ENCODE measurements around the gene EYA2.
"Not testable (repeated sequence)": the region's sequence is repeated elsewhere in the genome, so short reads cannot be mapped to it uniquely, and the experiment has no call there.

EYA2 gene

GRCh38 chr20:46932439-46932838, 37.8 kb downstream of the EYA2 start:
- not testable (repeated sequence) for DNase-seq (ENCODE audit: low spot score)

DNA sequence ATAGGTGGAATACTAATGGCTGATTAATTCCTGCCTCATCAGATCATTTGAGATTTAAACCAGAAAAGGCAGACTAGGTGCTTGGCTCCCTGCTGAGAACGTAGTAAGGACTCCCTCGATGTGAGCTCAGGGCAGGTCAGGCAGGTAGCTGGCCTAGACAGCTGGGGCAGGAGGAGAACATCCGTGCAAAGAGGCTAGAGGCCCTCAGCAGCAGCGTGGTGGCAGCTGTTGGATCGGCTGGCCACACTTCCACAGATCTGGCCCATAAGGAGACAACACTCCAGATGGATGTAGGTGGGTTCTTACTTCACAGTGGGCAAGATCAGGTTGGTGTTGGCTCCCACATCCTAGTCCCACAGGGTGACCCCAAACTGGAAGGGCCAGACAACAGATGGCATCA, 38.5 kb downstream of the EYA2 start:
- no peak for DNase-seq (ENCODE audit: low spot score)

DNA sequence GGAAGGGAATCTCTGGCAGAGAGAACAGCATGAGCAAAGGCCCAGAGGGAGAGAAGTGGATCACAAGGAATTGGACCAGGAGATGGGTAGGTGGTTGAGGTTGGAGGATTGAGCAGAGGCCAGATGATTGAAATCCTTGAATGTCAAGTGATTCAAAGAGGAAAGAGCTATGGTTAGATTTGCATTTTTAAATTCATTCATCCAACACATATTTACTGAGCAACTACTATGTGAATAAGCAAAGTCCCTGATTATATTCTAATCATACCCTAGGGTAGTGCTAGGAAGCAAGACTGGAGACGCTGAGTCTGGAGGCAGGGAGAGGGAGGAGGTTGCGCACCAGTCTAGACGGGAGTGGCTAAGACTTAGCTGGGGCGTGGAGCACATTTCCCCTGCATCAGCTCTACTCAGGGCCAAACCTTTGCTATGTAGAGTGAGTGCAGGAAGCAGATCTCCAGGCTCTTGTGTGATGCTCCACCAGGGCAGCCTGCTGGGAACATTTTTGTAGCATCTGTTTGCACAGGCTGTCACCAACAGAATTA, 40.2 kb downstream of the EYA2 start:
- DNase-seq (ENCODE audit: low spot score): no peak

GRCh38 chr20:46935394-46936017, 40.9 kb downstream of the EYA2 start:
- no peak for DNase-seq (ENCODE audit: low spot score)

GRCh38 chr20:46936415-46937156, 41.9 kb downstream of the EYA2 start:
- DNase-seq (ENCODE audit: low spot score): no peak

- no peak for DNase-seq (ENCODE audit: low spot score)
These were observed 42.5 kb downstream of the EYA2 start for GRCh38 chr20:46937157-46937523.

GRCh38 chr20:46937533-46938226, 43.0 kb downstream of the EYA2 start:
- no peak for DNase-seq (ENCODE audit: low spot score)

GRCh38 chr20:46938434-46938833, 43.8 kb downstream of the EYA2 start:
- no peak for DNase-seq (ENCODE audit: low spot score)

- no peak for DNase-seq (ENCODE audit: low spot score)
These were observed 44.7 kb downstream of the EYA2 start for GRCh38 chr20:46939031-46939965.

- DNase-seq (ENCODE audit: low spot score): no peak
These were observed 46.0 kb downstream of the EYA2 start for GRCh38 chr20:46940616-46941015.

DNA sequence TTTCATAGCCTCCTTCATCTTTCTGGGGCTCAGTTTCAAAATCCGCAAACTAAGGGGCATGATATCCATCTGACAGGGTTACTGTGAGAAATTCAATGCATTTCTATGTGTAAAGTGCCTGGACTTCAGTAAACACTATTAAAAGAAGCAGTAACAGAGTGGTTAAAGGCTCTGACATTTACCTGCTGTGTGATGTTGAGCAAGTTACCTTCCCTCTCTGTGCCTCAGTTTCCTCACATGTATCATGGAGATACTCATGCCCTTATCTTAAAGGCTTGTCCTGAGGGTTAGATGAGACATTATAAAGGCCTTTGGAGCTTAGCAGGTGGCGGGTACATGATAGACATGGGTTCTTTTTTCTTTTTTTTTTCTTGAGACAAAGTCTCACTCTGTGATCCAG, 46.8 kb downstream of the EYA2 start:
- DNase-seq (ENCODE audit: low spot score): no peak

DNA sequence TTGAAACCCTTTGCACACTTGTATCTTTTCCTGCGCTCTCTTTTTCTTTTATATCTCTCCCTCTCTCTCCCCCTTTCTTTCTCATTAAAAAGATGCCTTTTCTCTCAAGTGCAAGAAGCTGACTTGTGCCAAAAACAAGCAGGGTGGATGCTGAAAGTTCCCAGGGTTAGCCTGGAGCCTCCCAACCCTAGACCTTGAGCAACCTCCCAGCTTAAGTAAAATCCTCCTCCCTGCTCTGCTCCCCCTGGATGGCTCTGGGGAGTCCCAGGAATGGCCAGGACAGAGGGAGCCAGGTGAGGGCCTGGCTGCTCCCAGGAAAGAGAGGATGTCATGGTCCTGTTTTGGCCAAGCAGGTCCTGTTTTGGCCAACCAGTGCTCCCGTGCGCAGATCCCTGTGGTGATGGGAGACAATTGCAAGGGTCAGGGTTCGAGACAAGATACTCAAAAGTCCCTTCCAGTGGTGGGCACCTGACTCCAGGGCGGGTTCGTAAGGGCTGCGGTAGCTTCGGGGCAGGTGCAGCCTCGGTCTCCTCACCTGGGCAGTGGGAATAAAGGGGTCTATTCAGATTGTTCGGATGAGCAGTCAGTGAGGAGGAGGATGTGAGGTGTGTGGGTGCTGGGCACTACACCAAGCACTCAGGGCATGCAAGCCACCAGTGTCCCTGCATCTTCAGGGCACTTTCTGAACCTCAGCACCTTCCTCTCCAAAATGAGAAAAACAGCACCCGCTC, 49.4 kb downstream of the EYA2 start:
- no peak for DNase-seq (ENCODE audit: low spot score)

DNA sequence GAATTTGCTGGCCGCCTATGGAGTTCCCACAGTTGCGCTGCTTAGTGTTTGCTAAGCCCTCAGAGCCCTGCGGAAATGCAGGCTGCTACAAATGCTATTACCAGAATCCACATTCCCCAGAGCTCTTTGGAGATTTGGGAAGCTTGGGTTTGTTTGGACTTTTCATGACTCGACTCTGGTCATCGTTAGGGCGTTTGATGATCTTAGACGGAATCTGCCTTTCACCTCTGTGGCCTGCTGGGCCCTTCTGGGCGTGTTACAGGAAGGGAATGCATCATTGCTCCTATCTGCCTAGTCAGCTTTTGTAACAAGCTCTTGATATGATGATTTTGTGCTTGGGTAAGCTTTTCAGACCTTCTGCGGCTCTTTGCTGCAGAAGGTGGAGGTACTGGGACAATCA, 50.8 kb downstream of the EYA2 start:
- DNase-seq (ENCODE audit: low spot score): no peak

DNA sequence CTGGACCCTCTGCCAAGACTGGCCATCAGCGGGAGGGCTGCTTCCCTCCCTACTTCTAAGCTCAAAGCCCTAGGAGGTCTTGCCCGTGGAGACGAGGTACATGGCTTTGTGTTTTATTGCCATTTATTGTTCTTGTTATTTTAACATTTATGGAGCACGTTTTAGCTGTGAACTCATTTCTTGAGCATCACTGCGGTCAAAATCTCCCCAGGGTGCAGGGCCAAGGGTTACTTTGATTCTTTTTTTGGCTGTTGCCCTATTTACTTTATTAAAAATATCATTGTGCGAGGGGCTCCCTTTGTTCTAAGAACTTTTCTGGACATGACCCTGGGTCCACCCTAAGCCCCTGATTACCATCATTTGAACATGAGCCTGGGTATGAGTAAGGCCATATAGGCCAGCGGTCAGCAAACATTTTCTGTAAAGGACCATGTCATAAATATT, 51.6 kb downstream of the EYA2 start:
- DNase-seq (ENCODE audit: low spot score): no peak

DNA sequence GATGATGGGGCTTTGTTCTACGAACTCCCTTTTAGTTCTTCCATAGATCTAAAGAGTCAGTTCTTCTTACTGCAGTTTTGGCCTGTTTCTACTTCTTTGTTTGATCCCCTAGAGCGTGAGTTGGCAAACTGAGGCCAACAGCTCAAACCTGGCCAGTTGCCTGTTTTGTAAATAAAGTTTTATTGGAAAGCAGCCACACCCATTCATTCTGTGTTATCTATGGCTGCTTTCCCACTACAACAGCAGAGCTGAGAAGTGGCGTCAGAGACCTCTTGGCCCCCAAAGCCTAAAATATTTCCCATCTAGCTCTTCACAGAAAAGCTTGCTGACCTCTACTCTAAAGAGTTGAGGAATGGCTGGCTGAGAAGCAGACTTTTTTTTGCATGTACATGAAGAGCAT, 52.2 kb downstream of the EYA2 start:
- DNase-seq (ENCODE audit: low spot score): no peak

DNA sequence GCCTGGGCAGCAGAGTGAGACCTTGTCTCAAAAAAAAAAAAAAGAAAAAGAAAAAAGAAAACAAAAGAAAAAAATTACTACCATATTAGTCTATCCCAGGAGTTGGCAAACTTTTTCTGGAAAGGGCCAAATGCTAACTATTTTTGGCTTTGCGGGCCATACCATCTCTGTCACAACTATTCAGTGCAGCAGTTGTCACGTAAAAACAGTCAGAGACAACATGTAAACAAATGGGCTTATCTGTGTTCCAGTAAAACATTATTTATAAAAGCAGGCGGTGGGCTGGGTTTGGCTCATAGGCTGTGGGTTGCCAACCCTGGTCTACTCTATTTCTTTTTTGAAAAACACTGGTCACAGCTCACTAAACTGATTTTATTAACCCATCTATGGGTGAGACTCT, 53.4 kb downstream of the EYA2 start:
- DNase-seq (ENCODE audit: low spot score): no peak

DNA sequence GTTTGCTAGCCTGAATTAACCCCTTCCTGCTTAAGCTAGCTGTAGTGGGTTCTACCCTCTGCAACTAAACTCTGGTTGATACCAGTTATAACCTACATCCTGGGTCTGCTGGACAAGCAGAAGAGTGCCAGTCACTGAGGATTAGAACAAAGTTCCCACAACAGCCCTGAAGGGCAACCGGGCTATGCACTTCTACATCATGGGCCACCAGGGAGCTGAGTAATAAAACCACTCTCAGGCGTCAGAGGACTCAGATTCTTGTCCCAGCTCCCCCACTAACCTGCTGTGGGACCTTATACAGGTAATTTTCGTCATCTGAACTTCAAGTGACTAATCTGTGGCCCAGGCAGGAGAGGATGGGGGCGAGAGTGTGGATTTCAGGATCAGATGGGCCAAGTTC, 56.8 kb downstream of the EYA2 start:
- no peak for DNase-seq (ENCODE audit: low spot score)

DNA sequence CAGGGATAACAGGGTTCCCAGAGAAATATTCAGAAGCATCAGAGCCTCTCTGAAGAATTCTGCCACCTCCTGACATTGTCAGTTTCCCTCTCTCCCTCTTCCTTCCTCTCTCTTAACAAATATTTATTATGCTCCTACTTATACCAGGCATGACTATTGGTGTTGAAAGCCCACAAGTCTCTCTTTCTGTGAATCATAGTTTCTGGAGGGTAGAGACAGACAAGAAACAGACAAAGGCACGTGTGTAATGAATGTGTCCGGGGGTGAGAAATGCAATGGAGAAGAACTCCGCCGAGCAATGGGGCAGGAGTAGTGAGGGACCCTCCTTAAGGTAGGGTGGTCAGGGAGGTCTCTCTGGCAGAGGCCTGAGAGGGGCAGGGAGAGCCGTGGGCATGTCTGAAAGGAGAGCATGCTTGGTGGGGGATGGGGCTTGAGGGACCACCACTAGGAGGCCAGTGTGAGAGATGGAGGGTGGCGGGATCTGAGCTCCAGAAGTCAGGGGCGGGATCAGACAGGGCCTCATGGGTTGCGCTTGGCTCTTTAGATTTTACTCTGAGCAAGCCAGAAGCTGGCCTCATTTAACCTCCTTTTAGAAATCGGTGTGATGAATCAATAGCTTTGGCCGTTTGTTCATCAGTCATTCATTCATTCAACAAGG, 57.3 kb downstream of the EYA2 start:
- no peak for DNase-seq (ENCODE audit: low spot score)

- no peak for DNase-seq (ENCODE audit: low spot score)
These were observed 59.0 kb downstream of the EYA2 start for GRCh38 chr20:46953596-46953995.

- no peak for DNase-seq (ENCODE audit: low spot score)
These were observed 59.9 kb downstream of the EYA2 start for GRCh38 chr20:46954490-46955038.

Data from CD4-positive, alpha-beta T cell treated with Interleukin-6 at 100 ng/mL for 8 hours (primary cell).